GM20000 (cell line): Measurements from ENCODE around the gene BTBD8.

Experiments
- DNase-seq: peaks from one replicate; pipeline ENCODE4 v3.0.0; 2012; ENCODE audit warnings: low spot score
- CTCF ChIP-seq: IDR thresholded peaks from 2 replicates; pipeline ENCODE4 v1.5.1; 2012; ENCODE audit warnings: mild to moderate bottlenecking, control low read depth; ENCODE audit errors: extremely low read depth, missing control alignments

BTBD8 gene

GRCh38 chr1:92217721-92218120 is 137.6 kb downstream of the BTBD8 start, which contains the start of gene C1orf146:
Gene C1orf146 (plus strand): TSS chr1:92217915. CDS start chr1:92231421, 13,506 bp downstream.
- DNase-seq, result no peak

GRCh38 chr1:92218559-92218958 is 138.4 kb downstream of the BTBD8 start:
- DNase-seq, result no peak
- no peak for TF ChIP-seq CTCF

More at GRCh38 chr1:92217721-92218120, 137.6 kb downstream of the BTBD8 start, which contains the start of gene C1orf146:
- no peak for TF ChIP-seq CTCF

- TF ChIP-seq CTCF, result no peak
- no peak for DNase-seq
Observed at GRCh38 chr1:92219028-92219427, 138.9 kb downstream of the BTBD8 start.

GRCh38 chr1:92228401-92228800 is 148.3 kb downstream of the BTBD8 start:
- no peak for TF ChIP-seq CTCF
- DNase-seq, result no peak

- DNase-seq, result no peak
- TF ChIP-seq CTCF, result no peak
Observed at GRCh38 chr1:92230736-92231135, 150.6 kb downstream of the BTBD8 start.
